H1 (cell line): ENCODE data around the gene BMPR1A. TPM values are rescaled to one million over a fixed set of nuclear protein-coding genes. Genes with fewer than 3 reads are reported as not detected.
"Not testable (repeated sequence)": the region's sequence is repeated elsewhere in the genome, so short reads cannot be mapped to it uniquely, and the experiment has no call there.

Source experiments
- CTCF ChIA-PET: fragments of 300-600 bp; sonication (Branson Sonifier 250); formaldehyde crosslinking; loops from one replicate; lab custom pipeline; 2021; ENCODE audit not compliant: partially characterized antibody; lab: Charles Lee
- POLR2A ChIA-PET: fragments of 300-600 bp; sonication (Branson Sonifier 250); formaldehyde crosslinking; loops from one replicate; lab custom pipeline; 2021; ENCODE audit warnings: inconsistent platforms; ENCODE audit not compliant: partially characterized antibody; lab: Charles Lee
- DNase-seq, 2 experiments: peaks; one replicate each; pipeline versions ENCODE4 v3.0.0 to v3.0.0-alpha.2; 2010 to 2022; ENCODE audit warnings: low spot score in 2 of 2, low read depth in 1 of 2, mixed read lengths in 1 of 2
- FAIRE-seq: peaks from 2 replicates; lab custom pipeline; 2011; peaks lifted over from hg19 to GRCh38; lab: Jason Lieb, UNC
- H2AFZ ChIP-seq: 2 replicates; pipeline ENCODE4 v1.8.1; 2012; ENCODE audit warnings: low read length, inconsistent platforms
- H2AK5ac ChIP-seq: 2 replicates; pipeline ENCODE4 v1.6.1; 2013; ENCODE audit warnings: low read depth, low read length
- H2BK120ac ChIP-seq: replicated peaks from 2 replicates; pipeline ENCODE3; 2013; ENCODE audit warnings: low read depth, low read length, inconsistent platforms
- H2BK12ac ChIP-seq: 2 replicates; pipeline ENCODE4 v1.6.1; 2013; ENCODE audit warnings: low read depth, low read length
- H2BK15ac ChIP-seq: 2 replicates; pipeline ENCODE4 v1.6.1; 2013; ENCODE audit warnings: low read length
- H2BK20ac ChIP-seq: 2 replicates; pipeline ENCODE4 v1.6.1; 2013; ENCODE audit warnings: low read length
- H2BK5ac ChIP-seq: 2 replicates; pipeline ENCODE4 v1.6.1; 2013; ENCODE audit warnings: low read depth, low read length
- H3K14ac ChIP-seq: 2 replicates; pipeline ENCODE4 v1.6.1; 2013; ENCODE audit warnings: inconsistent platforms; ENCODE audit not compliant: insufficient read length
- H3K18ac ChIP-seq: 2 replicates; pipeline ENCODE4 v1.6.1; 2013; ENCODE audit warnings: low read length; ENCODE audit errors: extremely low read depth
- H3K23ac ChIP-seq: 2 replicates; pipeline ENCODE4 v1.6.1; 2013; ENCODE audit warnings: inconsistent platforms; ENCODE audit not compliant: insufficient read length
- H3K23me2 ChIP-seq: 2 replicates; pipeline ENCODE4 v1.6.1; 2013; ENCODE audit warnings: low read depth, low read length
- H3K27ac ChIP-seq: 2 replicates; pipeline ENCODE4 v1.6.1; 2011; ENCODE audit warnings: low read depth, low read length, inconsistent platforms
- H3K27me3 ChIP-seq, 4 experiments: replicated peaks in 1 of 4; 1 replicate in 1 of 4; 2 replicates in 3 of 4; pipeline versions ENCODE4 v1.6.1 to v1.8.1; 2011 to 2013; ENCODE audit warnings: low read length in 3 of 4, mild to moderate bottlenecking in 3 of 4, inconsistent platforms in 2 of 4, mixed read lengths in 2 of 4, moderate library complexity in 1 of 4; ENCODE audit not compliant: control insufficient read depth in 3 of 4, insufficient read depth in 3 of 4; ENCODE audit errors: extremely low read depth in 1 of 4
- H3K36me3 ChIP-seq, 4 experiments: 2 replicates each; pipeline versions ENCODE4 v1.6.1 to v1.8.1; 2011 to 2013; ENCODE audit warnings: mild to moderate bottlenecking in 4 of 4, low read length in 3 of 4, moderate library complexity in 2 of 4, control low read depth in 1 of 4, inconsistent platforms in 1 of 4; ENCODE audit not compliant: insufficient read depth in 4 of 4, control insufficient read depth in 2 of 4
- H3K4ac ChIP-seq: replicated peaks from 2 replicates; pipeline ENCODE3; 2013; ENCODE audit warnings: low read length, low read depth, mixed read lengths, inconsistent platforms; ENCODE audit not compliant: insufficient read length
- H3K4me1 ChIP-seq, 4 experiments: replicated peaks in 1 of 4; 1 replicate in 1 of 4; 2 replicates in 3 of 4; pipeline versions ENCODE4 v1.6.1 to v1.8.1; 2011 to 2013; ENCODE audit warnings: low read length in 3 of 4, inconsistent platforms in 2 of 4, mixed read lengths in 1 of 4; ENCODE audit not compliant: insufficient read depth in 4 of 4, control insufficient read depth in 3 of 4
- H3K4me2 ChIP-seq, 2 experiments: 2 replicates each; pipeline versions ENCODE4 v1.6.1 to v1.8.1; 2011 to 2013; ENCODE audit warnings: low read depth in 2 of 2, low read length in 2 of 2, control low read depth in 1 of 2, inconsistent platforms in 1 of 2, mild to moderate bottlenecking in 1 of 2; ENCODE audit not compliant: insufficient read depth in 1 of 2
- H3K4me3 ChIP-seq, 4 experiments: fragments of 200-600, 300-600 bp in 1 of 4; sonication (generic), shearing (Covaris generic), sonication (Bioruptor Twin) in 1 of 4; 2 replicates each; pipeline versions ENCODE4 v1.5.1 to v1.8.1; 2011 to 2016; ENCODE audit warnings: low read length in 4 of 4, low read depth in 3 of 4, control low read depth in 2 of 4, inconsistent platforms in 2 of 4, mild to moderate bottlenecking in 2 of 4, mixed read lengths in 1 of 4, moderate library complexity in 1 of 4; ENCODE audit not compliant: insufficient read depth in 2 of 4; ENCODE audit errors: extremely low read depth in 1 of 4
- H3K56ac ChIP-seq: replicated peaks from 2 replicates; pipeline ENCODE3; 2013; ENCODE audit warnings: low read depth, mild to moderate bottlenecking, mixed read lengths, low read length, inconsistent platforms; ENCODE audit not compliant: insufficient read length
- H3K79me1 ChIP-seq: 2 replicates; pipeline ENCODE4 v1.6.1; 2013; ENCODE audit warnings: low read depth, low read length, control low read depth
- H3K79me2 ChIP-seq, 2 experiments: 2 replicates each; pipeline versions ENCODE4 v1.6.1 to v1.8.1; 2012 to 2013; ENCODE audit warnings: low read length in 2 of 2, mild to moderate bottlenecking in 2 of 2, inconsistent platforms in 1 of 2; ENCODE audit not compliant: insufficient read depth in 2 of 2, control insufficient read depth in 1 of 2
- H3K9ac ChIP-seq, 4 experiments: replicated peaks in 1 of 4; 1 replicate in 1 of 4; 2 replicates in 3 of 4; pipeline versions ENCODE4 v1.6.1 to v1.8.1; 2011 to 2013; ENCODE audit warnings: low read depth in 3 of 4, low read length in 3 of 4, control low read depth in 2 of 4, mild to moderate bottlenecking in 2 of 4, moderate library complexity in 2 of 4, inconsistent platforms in 1 of 4; ENCODE audit errors: extremely low read depth in 1 of 4
- H3K9me3 ChIP-seq, 2 experiments: 2 replicates each; pipeline versions ENCODE4 v1.6.1 to v1.8.1; 2012 to 2013; ENCODE audit warnings: mild to moderate bottlenecking in 2 of 2, moderate library complexity in 2 of 2, control low read depth in 1 of 2, inconsistent platforms in 1 of 2, low read depth in 1 of 2, low read length in 1 of 2, mixed read lengths in 1 of 2; ENCODE audit not compliant: insufficient read depth in 2 of 2
- H4K20me1 ChIP-seq, 2 experiments: replicated peaks in 1 of 2; 2 replicates each; pipeline versions ENCODE3 to v1.8.1; 2011 to 2013; ENCODE audit warnings: inconsistent platforms in 2 of 2, low read length in 2 of 2, mild to moderate bottlenecking in 1 of 2; ENCODE audit not compliant: insufficient read depth in 2 of 2, control insufficient read depth in 1 of 2
- H4K5ac ChIP-seq: 2 replicates; pipeline ENCODE4 v1.6.1; 2013; ENCODE audit warnings: low read length, low read depth, mixed read lengths, inconsistent platforms; ENCODE audit not compliant: insufficient read length
- H4K8ac ChIP-seq: 2 replicates; pipeline ENCODE4 v1.8.0; 2013; ENCODE audit warnings: mild to moderate bottlenecking, moderate library complexity, low read length, inconsistent platforms; ENCODE audit not compliant: insufficient read depth; ENCODE audit errors: extremely low read depth
- H4K91ac ChIP-seq: replicated peaks from 2 replicates; pipeline ENCODE3; 2013; ENCODE audit warnings: low read length, mixed read lengths, inconsistent platforms; ENCODE audit not compliant: insufficient read length
- WGBS, 2 experiments: shearing (Covaris generic) in 1 of 2; methylation state at CpG; one replicate each; pipeline versions ENCODE4 v1.1.6 to v1.1.7; 2013 to 2015; ENCODE audit warnings: low lambda C conversion rate in 2 of 2, mixed read lengths in 2 of 2, inconsistent platforms in 1 of 2, low coverage in 1 of 2, missing lambda C conversion rate in 1 of 2; ENCODE audit not compliant: insufficient replicate concordance in 2 of 2, insufficient coverage in 1 of 2, insufficient read length in 1 of 2; ENCODE audit errors: extremely low coverage in 1 of 2, missing lambda C conversion rate in 1 of 2; 5-methylcytosine and 5-hydroxymethylcytosine counted together
- polyA plus RNA-seq, 7 experiments: library from polyadenylated mRNA; depleted of rRNA in 3 of 7; stranded (reverse) in 5 of 7; unstranded in 2 of 7; fragments of >200 nt in 5 of 7; fragments of 200-250 nt in 2 of 7; gene quantifications; 1 replicate in 5 of 7; 2 replicates in 1 of 7; 4 replicates in 1 of 7; pipeline versions ENCODE4 v1.2.1 to v1.2.3, GENCODE V29; 2011 to 2013; ENCODE audit warnings: missing spikeins in 2 of 7, mixed read lengths in 2 of 7
- total RNA-seq: library from RNA; stranded (reverse); fragmentation: NEBNext Ultra II Directional; extraction: Animal tissue kit (Norgen Biotek cat#: 25700); gene quantifications from 2 replicates; pipeline ENCODE4 v1.2.1, GENCODE V29; 2021

BMPR1A gene
- total and polyA plus RNA-seq, 2 of the 8 experiments (the other 6 are each of a cell fraction or from before 2014, with no cell fraction given) = 34.4 to 129 TPM

DNA sequence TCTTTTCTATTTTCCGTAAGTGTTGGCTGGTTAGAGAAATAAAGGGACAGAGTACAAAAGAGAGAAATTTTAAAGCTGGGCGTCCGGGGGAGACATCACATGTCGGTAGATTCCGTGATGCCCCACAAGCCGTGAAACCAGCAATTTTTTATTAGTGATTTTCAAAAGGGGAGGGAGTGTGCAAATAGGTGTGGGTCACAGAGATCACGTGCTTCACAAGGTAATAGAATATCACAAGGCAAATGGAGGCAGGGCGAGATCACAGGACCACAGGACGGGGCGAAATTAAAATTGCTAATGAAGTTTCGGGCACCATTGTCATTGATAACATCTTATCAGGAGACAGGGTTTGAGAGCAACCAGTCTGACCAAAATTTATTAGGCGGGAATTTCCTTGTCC, 97.2 kb downstream of the BMPR1A start:
- Histone ChIP-seq H3K4me3 (peak overlapping the region in 1 of 4 experiments; percentile 42; a peak in 1 of 8 replicates), H4K5ac (peak overlapping the region; percentile 97), H3K36me3 (peaks cover 0 to 17% (median 0%) of the 10 kb centered on the region in 4 experiments; a peak in 3 of 8 replicates), H3K4me1 (peaks cover 6 to 22% (median 17%) of the 10 kb centered on the region in 4 experiments; a peak in 5 of 7 replicates), H3K4me2 (peak overlapping the region in 1 of 2 experiments; percentile 15; a peak in 1 of 4 replicates), H3K79me2 (peaks cover 0 to 41% of the 10 kb centered on the region in 2 experiments; a peak in 2 of 4 replicates)
- H2BK12ac ChIP-seq, H3K18ac ChIP-seq, CTCF ChIA-PET, H2AK5ac ChIP-seq, H2BK15ac ChIP-seq, H3K56ac ChIP-seq, H4K91ac ChIP-seq, H3K14ac ChIP-seq, H2BK5ac ChIP-seq, H2AFZ ChIP-seq, H2BK20ac ChIP-seq, H3K9me3 ChIP-seq, H3K27me3 ChIP-seq, FAIRE-seq, DNase-seq, H3K27ac ChIP-seq, H3K79me1 ChIP-seq, H3K4ac ChIP-seq, H2BK120ac ChIP-seq, H3K9ac ChIP-seq, H4K20me1 ChIP-seq, H3K23ac ChIP-seq, H3K23me2 ChIP-seq, H4K8ac ChIP-seq: not testable (repeated sequence)
- 14% methylated on average over 12 of the region's 12 CpGs; no CpG with 5 or more reads in 1 of the 2 experiments for WGBS, 2 experiments
- POLR2A ChIA-PET = interaction anchor here (0.7 to 1.7 kb wide), 3 partner anchors 12 to 30 kb away, joined by 3 read pairs; no protein-coding TSS in a partner anchor
